Endometrial microvascular endothelial cells (primary cell): ENCODE measurements around the gene TEKT3. TPM values are rescaled to one million over a fixed set of nuclear protein-coding genes. Genes with fewer than 3 reads are reported as not detected.

Source experiments
- in situ Hi-C: cut with HindIII; loops from 2 replicates; pipeline ENCODE4 v1.10.0; 2017; ENCODE audit warnings: low sequenced_read_pairs, low pct_unique_long_range_greater_than_20kb; ENCODE audit errors: inconsistent ontology term
- total RNA-seq: library from RNA; depleted of rRNA; stranded (reverse); fragments of >200 nt; gene quantifications from one replicate; pipeline ENCODE4 v1.2.3, GENCODE V29; 2015; ENCODE audit errors: inconsistent ontology term

The TEKT3 gene
- total RNA-seq = not detected

GRCh38 chr17:15341385-15341849 lies at the start of gene TEKT3:
Gene TEKT3, minus strand, starts transcription at chr17:15341597. Its CDS starts 10,012 bp downstream, at chr17:15331585.
- in situ Hi-C loops = no loop called here

GRCh38 chr17:15388356-15389041 lies 47.1 kb upstream of the TEKT3 start:
- in situ Hi-C loops = no loop called here

- in situ Hi-C loops = no loop called here
These were observed 44.7 kb upstream of the TEKT3 start for GRCh38 chr17:15386083-15386482.

- in situ Hi-C loops = no loop called here
These were observed 43.9 kb upstream of the TEKT3 start for GRCh38 chr17:15385305-15385704.

- in situ Hi-C loops = no loop called here
These were observed 42.9 kb upstream of the TEKT3 start for GRCh38 chr17:15384142-15384787.

DNA sequence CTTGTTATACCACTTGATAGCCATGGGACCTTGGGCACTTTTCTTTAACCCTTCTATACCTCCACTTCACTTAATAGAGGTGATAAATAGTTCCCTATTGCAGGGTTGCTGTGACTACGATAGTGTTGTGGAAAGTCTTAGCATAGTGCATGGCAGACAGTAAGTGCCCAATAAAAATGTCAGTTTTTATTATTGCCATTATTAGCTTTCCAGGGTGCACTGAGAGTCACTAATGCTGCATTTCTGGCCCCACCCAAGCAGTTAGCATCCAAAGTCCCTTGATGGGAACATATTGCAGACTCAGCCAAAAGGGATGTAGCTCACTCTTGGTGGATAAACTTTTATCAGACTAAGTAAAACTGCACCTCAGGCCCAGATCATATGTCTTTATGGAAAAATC lies 41.5 kb upstream of the TEKT3 start:
- in situ Hi-C loops = no loop called here

GRCh38 chr17:15381707-15382106 lies 40.3 kb upstream of the TEKT3 start:
- in situ Hi-C loops = no loop called here

DNA sequence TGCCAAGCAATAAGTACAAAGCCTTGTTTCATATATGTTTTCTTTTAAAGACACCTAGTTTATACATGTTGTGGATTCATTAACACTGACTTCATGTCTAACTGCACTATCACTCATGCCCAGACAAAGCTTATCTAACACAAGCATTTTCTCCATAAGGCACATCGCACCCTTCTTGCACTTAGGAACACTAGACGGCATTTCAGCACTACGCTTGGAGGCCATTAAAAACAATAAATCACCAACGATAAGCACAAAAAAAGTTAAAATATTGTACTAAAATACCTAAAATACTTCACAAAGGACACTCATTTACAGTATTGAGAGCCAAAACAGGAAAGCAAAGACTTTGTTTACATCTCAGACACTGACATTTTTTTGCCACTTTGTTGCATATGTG lies 39.0 kb upstream of the TEKT3 start:
- in situ Hi-C loops = no loop called here

DNA sequence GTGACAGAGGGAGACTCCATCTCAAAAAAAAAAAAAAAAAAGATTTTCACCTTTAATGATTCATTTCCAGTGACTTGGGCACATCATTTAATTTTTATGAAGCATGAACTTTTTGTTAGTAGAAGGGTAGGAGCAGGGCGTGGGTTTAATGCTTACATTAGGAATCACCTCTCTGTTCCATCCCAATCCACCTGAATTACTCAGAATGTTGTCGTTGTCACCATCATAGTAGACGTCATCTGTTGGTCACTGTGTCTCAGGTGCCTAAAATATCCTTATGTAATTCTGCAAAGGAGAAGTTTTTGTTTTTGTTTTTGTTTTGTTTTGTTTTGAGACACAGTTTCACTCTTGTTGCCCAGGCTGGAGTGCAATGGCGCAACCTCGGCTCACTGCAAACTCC lies 38.3 kb upstream of the TEKT3 start:
- in situ Hi-C loops = no loop called here

DNA sequence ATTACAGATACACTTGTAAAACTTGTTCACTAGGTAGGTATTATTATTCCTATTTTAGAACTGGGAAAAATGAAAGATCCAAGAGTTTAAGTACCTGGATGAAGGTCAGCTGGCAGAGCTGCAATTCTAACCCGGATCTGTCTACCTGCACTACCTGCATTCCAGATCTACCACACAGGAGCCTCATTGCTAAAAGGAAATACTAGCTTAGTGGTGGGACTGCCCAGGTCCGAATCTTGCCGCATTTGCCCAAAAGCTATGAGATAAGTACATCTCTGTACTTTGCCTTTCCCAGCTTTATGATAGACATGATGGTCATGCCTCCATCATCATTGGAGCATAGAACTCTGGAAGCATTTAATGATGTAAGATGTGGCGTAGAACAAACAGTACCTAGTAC lies 36.8 kb upstream of the TEKT3 start:
- in situ Hi-C loops = no loop called here

DNA sequence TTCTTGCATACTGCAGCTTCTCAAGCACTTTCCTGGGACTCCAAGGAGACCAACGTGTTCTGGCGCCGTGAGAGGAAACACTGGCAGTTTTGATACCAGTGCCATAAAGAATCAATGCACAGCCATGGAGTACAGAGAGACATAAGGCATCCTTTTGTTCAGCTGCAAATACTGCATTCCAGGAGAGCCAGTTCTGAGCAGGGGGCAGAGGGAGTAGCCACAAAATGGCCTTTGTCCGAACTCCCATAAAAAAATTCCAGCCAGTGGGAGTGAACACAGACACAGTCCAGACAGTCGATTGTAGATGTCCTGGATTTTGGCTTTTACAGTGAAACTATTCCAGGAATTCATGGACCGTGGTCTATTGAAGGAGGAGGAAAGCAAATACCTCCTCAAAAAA lies 36.2 kb upstream of the TEKT3 start:
- in situ Hi-C loops = no loop called here

DNA sequence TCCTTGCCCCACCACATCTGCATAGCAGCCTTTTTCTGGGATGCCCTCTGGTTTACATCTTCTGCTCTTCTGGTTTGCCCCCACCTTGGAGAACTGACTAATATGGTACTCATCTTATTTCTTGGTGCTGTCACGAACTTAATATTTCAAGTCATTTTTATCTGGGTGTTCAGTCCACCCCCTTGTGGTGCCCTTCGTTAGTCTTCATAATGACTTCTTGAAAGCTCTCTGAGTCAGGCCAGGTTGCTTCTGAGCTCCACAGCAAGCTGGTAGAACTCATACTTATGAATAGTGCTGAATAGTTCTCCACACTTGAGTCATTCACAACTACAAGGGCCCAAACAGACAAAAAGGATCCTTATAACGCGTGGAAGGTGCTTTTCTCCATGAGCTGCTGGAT lies 35.8 kb upstream of the TEKT3 start:
- in situ Hi-C loops = no loop called here

GRCh38 chr17:15371376-15372130 lies 30.2 kb upstream of the TEKT3 start:
- in situ Hi-C loops = no loop called here

DNA sequence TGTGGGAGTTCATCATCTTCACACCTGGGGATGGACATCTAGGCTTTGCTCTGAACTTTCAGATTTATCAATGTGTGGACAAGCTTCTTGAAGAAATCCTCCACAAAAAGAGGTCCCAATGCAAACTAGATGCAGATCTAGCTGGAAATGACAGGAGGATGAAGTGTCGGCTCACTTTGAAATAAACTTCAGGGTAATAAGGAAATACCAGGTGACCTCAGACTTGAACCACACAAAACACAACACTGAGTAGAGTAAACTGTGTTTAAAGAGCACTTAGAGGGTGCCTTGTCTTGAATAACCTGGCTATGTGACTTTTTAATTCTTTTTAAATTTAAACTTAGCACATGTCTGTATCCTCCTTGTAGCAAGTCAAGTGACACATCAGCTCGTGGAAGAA lies 27.2 kb upstream of the TEKT3 start:
- in situ Hi-C loops = no loop called here

DNA sequence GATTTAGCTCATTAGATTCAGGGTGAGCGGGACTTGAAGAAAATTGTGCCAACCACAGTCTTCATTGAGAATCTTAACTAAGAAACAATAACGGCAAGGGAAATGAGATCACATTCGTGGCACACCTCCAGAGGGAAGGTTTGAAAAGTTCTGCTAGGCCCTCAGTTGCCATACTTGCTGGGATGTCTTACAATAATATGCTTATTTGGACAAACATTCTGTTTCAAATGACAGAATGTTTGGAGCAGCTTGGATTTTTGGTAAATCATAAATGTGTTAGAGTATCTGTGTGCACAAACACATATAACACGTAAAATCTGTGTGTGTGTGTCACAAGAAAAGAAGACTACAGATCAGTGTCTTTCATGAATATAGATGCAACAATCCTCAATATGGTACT lies 24.6 kb upstream of the TEKT3 start:
- in situ Hi-C loops = no loop called here

GRCh38 chr17:15364615-15365014 lies 23.2 kb upstream of the TEKT3 start:
- in situ Hi-C loops = no loop called here

GRCh38 chr17:15363702-15364101 lies 22.3 kb upstream of the TEKT3 start:
- in situ Hi-C loops = no loop called here

GRCh38 chr17:15361592-15361991 lies 20.2 kb upstream of the TEKT3 start:
- in situ Hi-C loops = no loop called here

GRCh38 chr17:15361151-15361550 lies 19.8 kb upstream of the TEKT3 start:
- in situ Hi-C loops = no loop called here

DNA sequence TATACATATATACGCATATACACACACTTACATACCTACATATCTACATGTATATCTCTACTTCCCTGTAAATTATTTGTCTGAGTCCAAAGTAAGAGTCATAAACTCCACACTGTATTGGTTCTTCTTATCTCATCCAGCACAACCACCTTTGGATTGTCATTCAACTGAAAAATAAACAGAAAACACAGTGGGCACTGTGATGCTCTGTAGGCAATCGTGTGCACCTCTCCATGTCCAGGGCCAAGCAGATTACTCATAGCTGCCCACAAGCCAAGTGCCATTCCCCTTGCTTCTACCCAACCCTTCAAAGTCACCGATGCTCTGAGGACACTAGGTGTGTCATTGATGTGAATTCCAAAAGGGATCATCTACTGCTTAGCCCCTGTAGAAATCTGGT lies 12.9 kb upstream of the TEKT3 start:
- in situ Hi-C loops = no loop called here
